ENCODE results near the gene D2HGDH. TPM values are rescaled to one million over a fixed set of nuclear protein-coding genes. Genes with fewer than 3 reads are reported as not detected.
"Not testable (repeated sequence)": the region's sequence is repeated elsewhere in the genome, so short reads cannot be mapped to it uniquely, and the experiment has no call there.

Gene D2HGDH
- total RNA-seq, 2 experiments from 2014 or later, result 26.9 to 29.3 TPM

DNA sequence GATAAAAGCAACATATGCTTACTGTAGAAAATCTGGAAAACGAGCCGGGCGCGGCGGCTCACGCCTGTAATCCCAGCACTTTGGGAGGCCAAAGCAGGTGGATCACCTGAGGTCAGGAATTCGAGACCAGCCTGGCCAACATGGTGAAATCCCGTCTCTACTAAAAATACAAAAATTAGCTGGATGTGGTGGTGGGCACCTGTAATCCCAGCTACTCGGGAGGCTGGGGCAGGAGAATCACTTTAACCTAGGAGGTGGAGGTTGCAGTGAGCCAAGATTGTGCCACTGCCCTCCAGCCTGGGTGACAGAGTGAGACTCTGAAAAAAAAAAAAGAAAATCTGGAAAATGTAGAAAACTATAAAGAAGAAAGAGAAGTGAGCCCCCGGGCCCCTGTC, 83.4 kb downstream of the D2HGDH start:
- not testable (repeated sequence) for DNase-seq, H3K4me3 Mint-ChIP-seq, H3K27ac Mint-ChIP-seq, H3K36me3 Mint-ChIP-seq, H3K9me3 Mint-ChIP-seq
- Mint-ChIP-seq H3K4me1 (peaks cover 19% of the 10 kb centered on the region), H3K27me3 (peaks cover 16% of the 10 kb centered on the region)

Other genes starting within 250 kb of the D2HGDH start
- 10 to 100 TPM; 86.2 to 87.7 TPM for gene STK25, start 226.0 kb upstream of the D2HGDH start, total RNA-seq
- under 1 TPM in 1 of 2 experiments, not detected in 1; 0.08 TPM for gene BOK, start 175.9 kb upstream of the D2HGDH start, total RNA-seq
- gene THAP4, start 97.5 kb upstream of the D2HGDH start, total RNA-seq, result 10 to 100 TPM; 54.8 to 55.0 TPM
- 10 to 100 TPM; 72.5 to 73.8 TPM for gene ATG4B, start 96.9 kb upstream of the D2HGDH start, total RNA-seq
- 100 to 1,000 TPM; 116 to 121 TPM for gene DTYMK, start 47.8 kb upstream of the D2HGDH start, total RNA-seq
- gene ING5, start 32.6 kb upstream of the D2HGDH start, total RNA-seq, result 10 to 100 TPM; 37.1 to 45.5 TPM
- under 1 TPM in 1 of 2 experiments, not detected in 1; 0.31 TPM for gene GAL3ST2, start 42.2 kb downstream of the D2HGDH start, total RNA-seq
- under 1 TPM; 0.08 to 0.40 TPM for gene NEU4, start 74.6 kb downstream of the D2HGDH start, total RNA-seq
- gene PDCD1, start 124.3 kb downstream of the D2HGDH start, total RNA-seq, result 10 to 100 TPM; 24.3 TPM
- gene RTP5, start 135.1 kb downstream of the D2HGDH start, total RNA-seq, result under 1 TPM in 1 of 2 experiments, not detected in 1; 0.20 TPM

Data from activated naive CD8-positive, alpha-beta T cell treated with anti-CD3 and anti-CD28 coated beads for 36 hours (primary cell).